Activated CD4-positive, alpha-beta T cell treated with anti-CD3 and anti-CD28 coated beads, Interleukin-2, Interleukin-4, amounts not matched to agents 100 ng/mL and 50 ng/mL, durations not matched to agents 16 hours and 8 hours (primary cell): ENCODE results near the gene MYLK.

Experiments
- DNase-seq: peaks from one replicate; pipeline ENCODE4 v3.0.0-alpha.2; 2020; ENCODE audit warnings: low spot score

The MYLK gene

DNA sequence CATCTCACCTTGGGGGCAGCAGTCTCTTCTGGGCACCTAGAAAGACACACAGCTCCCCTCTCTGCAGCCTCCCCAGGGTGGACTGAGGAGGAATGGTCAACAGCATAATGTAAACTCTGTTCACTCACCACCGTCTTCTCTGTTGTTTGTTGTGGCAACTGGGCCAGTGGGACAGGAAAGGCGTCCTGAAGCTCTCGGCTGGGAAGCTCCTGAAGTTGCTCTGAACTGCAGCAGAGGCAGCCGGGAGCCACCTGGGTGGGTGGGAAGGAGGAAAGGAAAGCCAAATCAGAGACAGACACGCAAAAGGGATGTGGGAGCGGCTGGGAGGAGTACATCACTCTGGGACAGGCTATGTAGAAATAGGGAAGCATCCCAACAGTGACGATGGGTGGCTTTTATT is 52.7 kb downstream of the MYLK start:
- no peak for DNase-seq

DNA sequence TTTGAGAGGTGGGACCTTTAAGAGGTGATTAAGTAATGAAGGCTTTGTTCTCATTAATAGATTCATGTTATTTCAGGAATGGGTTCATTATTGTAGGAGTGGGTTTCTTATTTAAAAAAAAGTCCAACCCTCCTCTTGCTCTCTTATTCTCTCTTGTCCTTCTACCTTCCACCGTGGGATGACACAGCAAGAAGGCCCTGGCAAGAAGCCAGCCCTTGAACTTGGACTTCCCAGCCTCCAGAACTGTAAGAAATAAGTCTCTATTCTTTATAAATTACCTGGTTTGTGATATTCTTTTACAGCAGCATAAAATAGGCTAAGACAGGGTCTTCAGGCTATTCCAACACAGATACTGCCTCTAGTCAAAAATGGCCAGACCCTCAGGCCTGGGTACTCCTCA is 62.2 kb downstream of the MYLK start:
- no peak for DNase-seq

DNA sequence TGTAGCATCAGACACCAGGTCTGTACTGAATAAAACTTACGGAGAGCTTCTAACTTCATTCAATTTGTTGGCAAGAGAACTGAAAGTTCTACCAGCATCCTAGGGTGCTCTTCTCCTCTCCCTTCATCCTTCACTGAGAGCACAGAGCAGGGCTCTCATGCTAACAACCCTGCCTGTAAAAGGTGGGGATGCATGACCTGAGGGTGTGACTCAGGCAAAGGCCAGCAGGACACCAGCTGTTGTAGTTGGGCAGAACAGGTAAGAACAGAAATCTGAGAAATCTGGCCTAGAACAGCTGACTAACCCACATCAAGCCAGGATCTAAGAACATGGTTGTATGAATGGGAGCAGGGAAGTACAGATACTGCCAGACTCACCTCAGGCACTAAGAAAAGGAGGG is 64.2 kb downstream of the MYLK start:
- no peak for DNase-seq

DNA sequence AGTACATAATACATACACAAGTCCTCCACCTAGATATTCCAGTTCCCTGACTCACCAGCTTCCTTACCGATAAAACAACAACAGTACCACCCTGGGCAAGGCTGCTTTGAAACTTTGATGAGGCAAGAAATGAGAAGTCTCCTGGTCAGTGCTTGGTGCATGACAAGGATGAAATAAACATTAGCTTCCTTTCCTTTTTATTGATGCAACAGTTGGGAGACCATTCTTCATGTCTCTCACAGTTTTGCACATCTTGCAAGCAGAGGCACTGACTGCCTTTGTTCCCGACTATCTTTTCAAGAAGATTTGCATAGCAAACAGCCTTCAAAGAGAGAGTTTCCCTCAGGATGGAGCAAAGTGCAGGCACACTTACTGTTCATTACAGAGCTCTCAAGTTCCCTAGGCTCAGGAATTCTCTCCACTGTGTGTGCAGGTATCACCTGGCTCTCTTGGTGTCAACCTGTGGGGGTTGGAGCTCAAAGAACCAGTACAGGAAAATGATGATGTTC is 65.2 kb downstream of the MYLK start:
- DNase-seq, result no peak

DNA sequence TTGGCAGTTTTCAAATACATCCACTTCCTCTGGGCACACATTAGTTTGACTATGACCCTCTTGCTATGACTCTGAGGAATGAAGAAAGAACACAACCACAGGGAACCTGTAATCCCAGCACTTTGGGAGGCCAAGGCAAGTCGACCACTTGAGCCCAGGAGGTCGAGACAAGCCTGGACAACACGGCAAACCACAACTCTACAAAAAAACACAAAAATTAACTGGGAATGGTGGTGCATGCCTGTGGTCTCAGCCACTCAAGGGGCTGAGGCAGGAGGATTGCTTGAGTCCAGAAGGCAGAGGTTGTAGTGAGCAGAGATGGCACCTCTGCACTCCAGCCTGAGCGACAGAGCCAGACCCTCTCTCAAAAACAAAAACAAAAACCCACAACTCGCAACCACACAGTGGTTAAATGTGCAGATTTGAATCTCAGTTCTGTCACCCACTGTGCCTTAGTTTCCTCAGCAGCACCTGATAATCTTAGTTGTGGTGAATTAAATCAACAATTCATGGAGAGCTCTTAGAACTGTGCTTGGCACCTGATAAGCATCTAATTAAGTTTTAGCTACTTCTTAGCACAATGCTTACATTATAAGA is 65.7 kb downstream of the MYLK start:
- DNase-seq, result no peak

DNA sequence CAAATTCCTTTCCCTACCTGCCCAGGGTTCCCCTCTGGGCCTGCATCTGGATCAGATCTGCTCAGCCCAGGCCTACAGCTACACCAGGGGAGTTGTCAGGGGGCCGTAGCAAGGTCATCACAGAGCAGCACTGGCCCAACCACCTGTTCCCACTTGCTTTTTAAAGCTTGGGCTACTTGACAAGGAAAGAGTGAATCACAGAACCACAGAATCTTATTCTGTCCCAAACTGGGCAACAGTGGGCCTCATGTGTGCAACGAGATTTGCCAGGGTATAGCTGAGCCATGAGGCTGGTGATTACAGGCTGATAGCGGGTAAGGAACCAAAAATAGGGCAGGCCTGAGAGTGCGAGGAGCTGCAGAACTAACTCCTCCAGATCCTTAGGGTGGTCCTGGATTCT is 66.7 kb downstream of the MYLK start:
- no peak for DNase-seq

DNA sequence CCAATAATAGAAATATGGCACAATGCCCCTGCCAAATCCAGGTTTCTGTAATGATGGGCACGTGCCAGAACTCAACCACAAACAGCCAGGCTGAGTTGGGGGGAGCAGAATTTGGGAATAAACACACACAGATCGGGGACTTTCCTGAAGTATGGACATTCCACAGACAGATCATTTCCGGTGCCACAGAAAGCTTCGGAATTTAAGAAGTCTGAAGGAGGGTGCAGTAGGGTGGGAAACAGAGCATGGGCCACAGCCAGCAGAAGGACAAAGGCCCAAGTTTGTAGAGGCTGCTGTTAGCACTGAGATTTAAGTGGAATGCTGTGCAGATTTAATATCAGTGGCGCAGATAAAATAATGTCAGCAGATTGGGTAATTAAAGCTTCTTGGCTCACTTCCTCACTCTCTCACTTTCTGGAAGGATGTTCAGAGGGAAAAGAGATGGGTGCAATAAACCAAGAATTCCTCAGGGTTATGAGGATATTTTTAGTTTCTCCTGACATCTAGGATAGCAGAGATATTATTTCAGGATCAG is 67.4 kb downstream of the MYLK start:
- no peak for DNase-seq

DNA sequence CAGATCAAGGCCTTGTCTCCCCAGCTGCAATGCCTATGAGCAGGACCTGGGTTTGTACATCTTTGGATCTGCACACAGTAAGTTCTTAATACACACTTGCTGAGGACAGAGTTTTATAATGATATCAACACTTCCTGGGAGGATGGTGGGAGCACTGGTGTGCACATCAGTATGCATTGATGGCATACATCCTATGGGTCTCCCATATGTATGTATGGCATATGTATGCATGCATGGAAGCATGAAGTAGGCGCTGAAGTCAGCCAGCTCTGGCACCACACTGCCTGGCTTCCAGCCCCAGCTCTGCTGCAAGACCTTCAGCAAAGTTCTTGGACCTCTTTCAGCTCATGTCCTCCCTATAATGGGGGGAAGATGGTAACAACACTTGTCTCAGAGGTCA is 68.2 kb downstream of the MYLK start:
- no peak for DNase-seq

DNA sequence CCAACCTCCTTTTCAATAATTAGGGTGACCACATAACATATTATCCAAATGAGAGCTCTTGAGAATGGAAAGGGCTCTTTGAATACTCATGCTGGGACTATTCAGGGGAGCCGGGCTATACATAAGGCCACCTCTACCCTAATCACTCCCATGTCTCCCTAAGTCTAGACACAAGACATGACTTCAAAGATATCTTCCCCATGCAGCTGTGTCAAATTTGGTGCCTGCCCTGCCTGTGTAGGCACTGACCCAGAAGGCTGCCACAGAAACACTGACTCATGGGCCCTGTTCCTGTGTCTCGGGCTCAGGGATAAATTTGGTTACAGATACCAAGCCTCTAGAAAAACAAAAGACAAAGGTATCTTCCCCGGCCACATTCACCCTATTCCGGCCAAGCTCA is 70.3 kb downstream of the MYLK start:
- no peak for DNase-seq

DNA sequence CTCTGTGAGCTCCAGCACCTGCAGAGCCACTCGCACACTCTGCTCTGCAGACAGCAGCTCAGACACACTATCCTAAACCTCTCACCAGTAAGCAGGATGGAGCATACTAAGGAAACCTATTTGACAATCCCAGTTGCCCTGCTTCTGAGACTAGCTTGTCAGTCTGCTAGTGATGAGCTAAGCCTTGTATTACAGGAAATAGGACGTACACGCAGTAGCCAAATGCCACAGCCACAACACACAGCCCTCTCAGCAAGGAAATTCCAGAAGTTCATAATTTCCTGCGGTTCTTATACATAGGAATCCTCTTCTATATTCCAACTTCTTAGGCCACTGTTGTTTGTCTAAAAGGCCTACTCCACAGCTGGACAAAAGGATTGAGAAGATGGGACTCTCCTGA is 74.5 kb downstream of the MYLK start:
- DNase-seq, result no peak

DNA sequence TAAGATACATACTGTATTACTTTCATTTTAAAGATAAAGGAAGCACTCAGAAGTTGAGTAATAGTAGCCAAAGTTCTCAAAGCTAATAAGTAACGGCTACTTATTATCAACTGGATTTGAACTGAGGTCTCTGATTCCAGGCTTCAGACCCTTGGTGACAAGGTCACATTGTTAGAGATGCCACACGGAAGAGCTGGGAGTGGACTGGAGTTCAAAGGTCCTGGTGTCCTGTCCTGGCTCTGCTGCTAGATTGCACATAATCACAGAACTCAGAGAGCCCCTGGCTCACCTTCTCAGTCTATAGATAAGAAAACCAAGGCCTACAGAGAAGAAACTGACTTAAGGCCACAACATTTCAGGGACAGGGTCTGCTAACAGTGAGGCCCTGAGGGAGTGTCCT is 75.3 kb downstream of the MYLK start:
- DNase-seq, result no peak

DNA sequence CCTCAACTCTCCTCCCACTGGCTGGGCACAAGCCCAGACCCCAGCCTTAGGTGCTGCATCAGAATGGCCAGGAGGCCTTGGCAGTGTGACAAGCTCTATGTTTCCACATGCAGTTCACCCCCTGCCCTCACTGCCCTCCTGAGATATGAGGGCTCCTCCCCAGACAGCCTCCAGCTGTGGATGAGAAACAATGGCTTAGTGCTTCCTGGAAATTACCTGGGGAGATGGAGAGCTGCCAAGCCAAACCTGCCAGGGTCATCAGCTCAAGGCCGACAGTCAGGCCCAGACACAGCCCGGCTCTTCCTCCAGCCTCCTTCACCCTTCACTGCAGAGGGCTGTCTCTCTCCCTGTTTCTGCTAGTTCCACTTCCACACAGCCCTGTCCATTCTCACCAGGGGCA is 76.3 kb downstream of the MYLK start:
- DNase-seq, result no peak

DNA sequence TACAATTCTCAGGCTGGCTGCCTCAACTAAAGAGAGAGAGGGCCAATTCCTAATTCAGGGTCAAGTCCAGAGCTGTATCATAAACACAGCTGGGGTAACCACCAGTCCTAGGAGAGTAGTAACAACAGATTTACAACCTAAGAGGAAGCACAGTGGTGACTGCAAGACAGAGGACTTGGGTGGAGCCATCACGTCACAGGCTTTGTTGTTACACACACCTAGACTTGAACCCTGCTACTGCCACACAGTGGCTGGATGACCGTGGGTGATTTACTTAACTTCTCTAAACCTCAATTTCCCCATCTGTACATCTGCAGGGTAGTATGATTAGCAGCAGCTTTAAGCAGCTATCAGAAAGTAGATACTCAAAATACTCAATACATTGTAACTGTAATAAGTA is 78.6 kb downstream of the MYLK start:
- DNase-seq, result no peak

DNA sequence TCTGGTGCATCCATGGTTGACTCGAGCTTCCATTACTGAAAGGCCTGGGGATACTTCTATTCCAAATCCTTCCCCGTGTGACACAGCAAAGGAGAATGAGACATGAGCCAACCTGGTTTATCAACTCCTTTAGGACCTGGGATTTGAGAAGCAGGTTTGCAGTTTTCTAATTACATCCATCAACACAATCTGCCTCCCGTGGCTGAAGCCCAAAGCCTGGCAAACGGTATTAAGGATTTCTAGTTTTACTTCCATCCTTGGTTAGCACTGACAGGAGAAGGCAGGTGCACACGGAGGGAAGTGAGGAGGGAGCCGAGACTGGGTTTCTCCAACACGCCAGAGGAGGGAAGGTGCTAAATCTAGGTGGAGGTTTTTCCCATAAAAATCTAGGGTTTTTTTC is 79.0 kb downstream of the MYLK start:
- DNase-seq, result no peak

DNA sequence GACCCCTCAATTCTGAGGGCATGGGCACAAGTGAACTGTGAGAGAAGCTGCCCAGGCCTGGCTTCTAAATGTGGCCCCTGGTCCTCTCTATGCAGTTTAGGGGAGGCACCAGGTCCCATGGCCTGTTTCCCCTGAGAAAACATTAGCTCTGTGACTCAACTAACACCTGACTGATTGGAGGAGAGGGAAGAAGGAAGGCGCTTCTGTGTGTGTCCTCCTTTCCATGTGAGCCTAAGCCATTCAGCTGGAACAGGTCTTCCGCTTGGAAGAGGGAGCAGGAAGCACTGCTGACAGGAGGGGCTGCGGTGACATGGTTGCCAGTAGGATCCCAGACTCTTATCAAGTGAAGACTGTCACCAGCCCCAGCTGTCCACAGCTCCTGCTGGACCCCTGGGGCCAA is 79.5 kb downstream of the MYLK start:
- DNase-seq, result no peak

DNA sequence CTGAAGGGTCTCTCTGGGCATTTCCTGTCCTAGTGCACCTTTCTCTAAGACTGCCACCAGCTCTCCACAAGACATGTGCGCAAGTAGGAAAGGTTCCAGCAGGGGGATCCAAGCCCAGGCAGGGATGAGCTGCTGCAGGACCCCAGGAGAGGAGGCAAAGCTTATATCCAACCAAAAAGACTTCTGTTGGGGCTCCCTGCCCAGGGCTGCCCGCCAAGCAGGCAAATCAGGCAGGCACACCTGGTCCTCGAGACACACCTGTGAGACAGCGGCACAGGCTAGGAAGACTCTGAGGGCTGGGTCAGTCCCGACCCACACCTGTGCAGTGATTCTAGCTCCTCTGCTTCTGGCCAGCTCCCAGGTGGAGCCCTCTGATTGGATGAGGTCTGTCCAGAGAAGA is 80.6 kb downstream of the MYLK start:
- DNase-seq, result no peak

DNA sequence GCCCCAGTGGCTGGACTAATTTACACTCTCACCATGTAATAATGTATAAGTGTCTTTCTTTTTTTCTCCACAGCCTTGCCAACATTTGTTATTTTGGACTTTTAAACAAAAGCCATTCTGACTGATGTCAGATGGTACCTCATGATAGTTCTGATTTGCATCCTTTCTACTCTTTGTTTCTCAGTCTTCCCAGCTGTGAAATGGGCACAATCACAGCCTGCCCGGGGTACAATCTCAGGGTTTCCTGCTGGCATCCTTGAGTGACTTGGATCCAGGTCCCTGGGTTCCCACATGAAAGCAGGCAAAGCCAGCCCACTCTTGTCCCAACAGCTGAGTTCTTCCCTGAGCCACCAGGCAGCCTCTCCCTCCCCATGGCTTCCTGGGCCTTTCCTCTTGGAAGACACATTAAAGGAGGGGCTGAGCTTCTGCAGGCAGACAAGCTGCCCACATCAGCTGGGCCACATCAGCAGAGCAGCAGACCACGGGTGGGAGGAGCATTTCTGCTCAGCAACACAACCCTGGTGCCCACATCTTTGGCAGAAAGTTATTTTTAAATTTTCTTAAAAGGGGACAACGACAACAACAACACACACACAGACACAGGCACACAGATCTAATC is 82.0 kb downstream of the MYLK start:
- DNase-seq, result no peak

DNA sequence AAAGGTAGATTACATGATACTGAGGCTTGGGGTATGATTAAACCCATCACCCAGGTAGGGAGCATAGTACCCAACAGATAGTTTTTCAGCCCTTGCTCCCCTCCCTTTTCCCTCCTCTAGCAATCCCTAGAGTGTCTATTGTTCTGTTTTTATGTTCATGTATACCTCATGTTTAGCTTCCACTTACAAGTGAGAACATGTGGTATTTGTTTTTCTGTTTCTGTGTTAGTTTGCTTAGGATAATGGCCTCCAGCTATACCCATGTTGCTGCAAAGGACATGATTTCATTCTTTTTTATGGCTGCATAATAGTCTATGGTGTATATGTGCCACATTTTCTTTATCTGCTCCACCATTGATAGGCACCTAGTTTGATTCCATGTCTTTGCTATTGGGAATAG is 82.7 kb downstream of the MYLK start:
- DNase-seq, result no peak

DNA sequence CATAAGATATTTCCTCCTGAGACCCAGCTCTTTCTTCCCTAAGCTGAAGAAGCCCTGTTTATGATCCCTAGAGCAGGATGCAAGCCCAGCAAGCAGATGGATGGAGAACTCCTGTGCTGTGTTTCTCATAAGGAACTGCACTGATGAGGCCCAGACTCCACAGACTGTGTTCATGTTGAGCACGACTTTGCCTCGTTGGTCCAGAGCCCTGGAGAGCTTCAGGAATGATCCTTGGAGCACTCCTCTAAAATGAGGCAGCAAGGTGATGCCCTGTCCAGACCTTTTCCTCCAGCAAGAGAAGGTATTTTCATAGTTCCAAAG is 83.8 kb downstream of the MYLK start:
- no peak for DNase-seq

DNA sequence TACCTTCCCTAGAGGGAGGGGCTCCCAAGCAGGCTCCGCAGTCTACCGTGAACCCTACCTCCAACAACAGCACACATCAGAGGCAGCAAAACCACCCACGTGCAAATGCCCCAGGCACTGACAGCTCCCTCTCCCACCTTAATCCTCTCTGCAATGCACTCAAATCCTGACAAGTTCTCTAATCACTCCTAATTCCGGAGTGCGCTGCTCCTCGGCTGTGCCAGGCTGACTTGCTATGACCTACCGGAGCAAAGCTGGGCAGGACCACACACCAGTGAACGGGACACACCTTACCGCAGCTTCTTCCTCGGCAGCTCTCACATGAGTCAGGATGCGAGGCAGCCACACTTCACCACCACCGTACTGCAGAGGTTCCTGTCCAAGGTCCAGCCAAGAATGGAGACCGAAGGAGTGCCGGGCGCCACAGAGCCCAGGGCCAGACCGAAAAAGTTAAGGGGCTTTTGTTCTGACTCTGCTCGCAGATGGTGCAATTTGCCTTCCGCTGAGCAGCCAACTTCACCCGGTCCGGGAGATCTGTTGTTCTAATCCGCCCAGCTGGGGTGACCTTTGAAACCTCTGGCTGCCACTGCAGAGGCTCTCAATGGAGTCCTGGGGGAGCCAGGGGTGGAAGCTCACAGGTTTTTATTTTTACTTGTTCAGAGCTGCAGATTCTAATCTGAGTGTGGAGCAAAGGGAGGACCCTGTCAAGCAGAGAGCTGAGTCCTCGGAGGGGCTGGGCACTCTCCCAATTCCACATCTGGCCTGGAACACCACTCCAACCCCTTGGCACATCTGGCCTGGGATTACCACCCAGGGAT is 84.4 kb downstream of the MYLK start:
- DNase-seq, result no peak

DNA sequence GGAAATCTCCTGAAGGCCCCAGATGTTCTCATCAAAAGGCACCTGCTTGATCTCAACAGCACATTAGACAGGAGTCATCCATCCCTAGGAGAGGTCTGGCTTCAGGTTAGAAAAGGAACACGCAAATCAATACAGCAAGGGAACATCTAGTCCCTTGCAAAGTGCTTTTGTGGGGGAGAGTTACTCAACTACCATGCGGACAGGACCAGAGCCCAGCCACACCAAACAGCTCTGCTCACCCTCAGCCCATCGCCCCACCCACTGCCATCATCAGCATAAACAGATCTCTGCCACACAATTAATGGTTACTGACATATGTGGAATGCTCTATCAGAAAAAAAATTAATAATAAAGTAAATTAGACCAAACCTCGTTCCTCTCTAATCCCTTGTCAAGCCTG is 85.6 kb downstream of the MYLK start:
- DNase-seq, result no peak

DNA sequence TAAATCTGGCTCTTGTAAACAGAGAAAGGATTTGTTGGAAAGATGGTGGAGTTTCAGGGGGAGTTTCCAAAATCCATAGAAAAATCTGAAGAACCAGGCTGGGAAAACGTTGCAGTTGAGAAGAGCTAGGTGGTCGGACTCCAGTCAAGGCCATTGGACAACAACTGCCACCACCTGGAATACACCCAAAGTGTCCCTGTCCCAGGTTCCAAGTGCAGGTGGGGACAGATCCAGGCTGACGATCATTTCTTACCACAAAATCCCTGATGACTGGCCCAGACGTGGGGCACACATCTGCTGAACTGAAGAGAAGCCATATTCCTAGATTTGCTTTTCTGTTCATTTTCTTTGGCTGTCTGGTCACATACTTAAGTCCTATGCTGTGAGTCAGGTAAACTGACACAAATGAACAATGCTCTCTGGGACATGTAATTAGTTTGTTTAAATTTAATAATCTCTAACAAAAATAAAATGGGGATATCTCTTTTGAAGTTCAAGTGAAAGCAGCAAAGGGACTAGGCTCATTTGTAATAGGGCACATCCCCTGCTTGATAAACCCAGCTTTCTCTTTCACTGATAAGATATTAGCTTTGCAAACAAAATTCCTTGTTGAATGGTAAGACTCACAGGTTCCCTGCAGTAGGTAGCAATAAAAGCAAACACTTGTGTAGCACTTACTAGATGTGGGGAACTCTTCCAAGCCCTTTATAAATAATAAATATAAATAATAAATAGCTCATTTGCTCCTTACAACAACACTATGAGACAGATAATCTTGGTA is 88.5 kb downstream of the MYLK start:
- no peak for DNase-seq

DNA sequence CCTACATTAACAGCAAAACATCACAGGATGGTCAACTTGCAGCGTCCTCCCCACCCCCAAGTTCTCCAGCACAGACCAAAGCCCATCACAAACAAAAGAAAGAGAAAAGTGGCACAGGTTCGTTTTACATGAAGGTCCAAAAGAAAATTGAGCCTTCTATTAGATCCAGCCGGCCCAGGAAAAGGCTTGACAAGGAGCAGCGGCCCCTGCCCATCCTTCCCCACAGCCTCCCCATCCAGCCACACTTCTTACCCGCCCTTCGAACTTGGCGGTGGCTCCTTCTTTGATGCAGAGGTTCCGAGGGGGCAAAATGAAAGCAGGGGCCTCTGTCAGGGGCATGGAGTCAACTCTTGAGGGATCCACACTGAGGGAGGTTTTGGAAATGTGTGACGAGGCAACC is 90.7 kb downstream of the MYLK start:
- no peak for DNase-seq
